H9 (cell line): ENCODE measurements around the gene COX4I2. TPM values are rescaled to one million over a fixed set of nuclear protein-coding genes. Genes with fewer than 3 reads are reported as not detected.

Source experiments
- DNase-seq: peaks from one replicate; pipeline ENCODE4 v3.0.0-alpha.2; 2017
- H2AFZ ChIP-seq: one replicate; pipeline ENCODE4 v1.6.1; 2013; ENCODE audit warnings: mild to moderate bottlenecking, low read length, control low read depth, moderate library complexity
- H2AK5ac ChIP-seq: 2 replicates; pipeline ENCODE4 v1.6.1; 2013; ENCODE audit warnings: low read length, control low read depth, mixed read lengths; ENCODE audit not compliant: insufficient read length
- H2BK120ac ChIP-seq: one replicate; pipeline ENCODE4 v1.6.1; 2013; ENCODE audit warnings: low read depth, mild to moderate bottlenecking, low read length, control low read depth, inconsistent platforms; ENCODE audit not compliant: poor library complexity, severe bottlenecking
- H2BK12ac ChIP-seq: 2 replicates; pipeline ENCODE4 v1.6.1; 2013; ENCODE audit warnings: low read length, control low read depth, mixed read lengths, low read depth; ENCODE audit not compliant: insufficient read length
- H2BK15ac ChIP-seq: 2 replicates; pipeline ENCODE4 v1.6.1; 2013; ENCODE audit warnings: low read depth, low read length, control low read depth
- H2BK20ac ChIP-seq: one replicate; pipeline ENCODE4 v1.6.1; 2013; ENCODE audit warnings: low read depth, mild to moderate bottlenecking, low read length, control low read depth, inconsistent platforms; ENCODE audit not compliant: poor library complexity, severe bottlenecking
- H2BK5ac ChIP-seq: 2 replicates; pipeline ENCODE4 v1.6.1; 2013; ENCODE audit warnings: low read length, control low read depth, mixed read lengths; ENCODE audit not compliant: insufficient read length
- H3K14ac ChIP-seq: 2 replicates; pipeline ENCODE4 v1.6.1; 2013; ENCODE audit warnings: low read length, control low read depth; ENCODE audit not compliant: insufficient read depth
- H3K18ac ChIP-seq: 2 replicates; pipeline ENCODE4 v1.6.1; 2013; ENCODE audit warnings: low read depth, mild to moderate bottlenecking, mixed read lengths, low read length, control low read depth; ENCODE audit not compliant: insufficient read length
- H3K23ac ChIP-seq: 2 replicates; pipeline ENCODE4 v1.6.1; 2013; ENCODE audit warnings: low read length, control low read depth, mixed read lengths, low read depth; ENCODE audit not compliant: insufficient read length
- H3K23me2 ChIP-seq: 2 replicates; pipeline ENCODE4 v1.6.1; 2013; ENCODE audit warnings: low read depth, mild to moderate bottlenecking, mixed read lengths, low read length, control low read depth; ENCODE audit not compliant: insufficient read length, poor library complexity, severe bottlenecking
- H3K27ac ChIP-seq: 2 replicates; pipeline ENCODE4 v1.5.1; 2013; ENCODE audit warnings: low read length, control low read depth, mixed read lengths, low read depth; ENCODE audit not compliant: insufficient read length
- H3K27me3 ChIP-seq: 2 replicates; pipeline ENCODE4 v1.6.1; 2013; ENCODE audit warnings: low read length, control low read depth, inconsistent platforms; ENCODE audit not compliant: insufficient read depth
- H3K4ac ChIP-seq: 2 replicates; pipeline ENCODE4 v1.6.1; 2013; ENCODE audit warnings: low read depth, mild to moderate bottlenecking, control low read depth, inconsistent platforms, low read length, moderate library complexity
- H3K4me1 ChIP-seq: 2 replicates; pipeline ENCODE4 v1.6.1; 2013; ENCODE audit warnings: low read length, control low read depth, inconsistent platforms; ENCODE audit not compliant: insufficient read depth
- H3K4me2 ChIP-seq: 2 replicates; pipeline ENCODE4 v1.6.1; 2013; ENCODE audit warnings: low read length, control low read depth, mixed read lengths; ENCODE audit not compliant: insufficient read length, insufficient read depth
- H3K56ac ChIP-seq: 2 replicates; pipeline ENCODE4 v1.6.1; 2013; ENCODE audit warnings: low read depth, mild to moderate bottlenecking, mixed read lengths, low read length, control low read depth; ENCODE audit not compliant: insufficient read length
- H3K79me1 ChIP-seq: 2 replicates; pipeline ENCODE4 v1.6.1; 2013; ENCODE audit warnings: low read depth, mild to moderate bottlenecking, moderate library complexity, low read length, control low read depth, inconsistent platforms; ENCODE audit not compliant: insufficient read depth, poor library complexity, severe bottlenecking
- H3K79me2 ChIP-seq: 2 replicates; pipeline ENCODE4 v1.6.1; 2013; ENCODE audit warnings: low read length, control low read depth, inconsistent platforms; ENCODE audit not compliant: insufficient read depth
- H3K9ac ChIP-seq: 2 replicates; pipeline ENCODE4 v1.6.1; 2013; ENCODE audit warnings: low read length, control low read depth, mixed read lengths; ENCODE audit not compliant: insufficient read length; ENCODE audit errors: extremely low read depth
- H3K9me3 ChIP-seq: one replicate; pipeline ENCODE4 v1.6.1; 2013; ENCODE audit warnings: low read depth, low read length, inconsistent platforms; ENCODE audit not compliant: control insufficient read depth
- H3T11ph ChIP-seq: one replicate; pipeline ENCODE4 v1.6.1; 2013; ENCODE audit warnings: mild to moderate bottlenecking, low read length, control low read depth, inconsistent platforms
- H4K20me1 ChIP-seq: one replicate; pipeline ENCODE4 v1.6.1; 2013; ENCODE audit not compliant: control insufficient read depth, insufficient read length, insufficient read depth
- H4K5ac ChIP-seq: 2 replicates; pipeline ENCODE4 v1.6.1; 2013; ENCODE audit warnings: low read depth, mild to moderate bottlenecking, mixed read lengths, low read length, control low read depth; ENCODE audit not compliant: insufficient read length
- H4K8ac ChIP-seq: replicated peaks from 2 replicates; pipeline ENCODE4 v1.6.1; 2013; ENCODE audit warnings: low read length, control low read depth, mixed read lengths, low read depth; ENCODE audit not compliant: insufficient read length
- H4K91ac ChIP-seq: 2 replicates; pipeline ENCODE4 v1.6.1; 2013; ENCODE audit warnings: low read depth, mild to moderate bottlenecking, moderate library complexity, mixed read lengths, low read length, control low read depth; ENCODE audit not compliant: insufficient read length
- H3K27ac Mint-ChIP-seq, 3 experiments: 2 replicates in 2 of 3; 3 replicates in 1 of 3; pipeline ENCODE4 v1.8.0; 2020 to 2021; ENCODE audit warnings: mixed read lengths in 3 of 3, mild to moderate bottlenecking in 1 of 3, moderate library complexity in 1 of 3
- H3K27me3 Mint-ChIP-seq: 2 replicates; pipeline ENCODE4 v1.8.0; 2021; ENCODE audit warnings: low read depth, mild to moderate bottlenecking, moderate library complexity, mixed read lengths
- H3K36me3 Mint-ChIP-seq, 3 experiments: 2 replicates in 2 of 3; 3 replicates in 1 of 3; pipeline ENCODE4 v1.8.0; 2020 to 2021; ENCODE audit warnings: low read depth in 3 of 3, mixed read lengths in 3 of 3; ENCODE audit not compliant: insufficient read depth in 1 of 3
- H3K4me1 Mint-ChIP-seq, 2 experiments: 2 replicates each; pipeline ENCODE4 v1.8.0; 2020; ENCODE audit warnings: mixed read lengths in 2 of 2
- H3K4me3 Mint-ChIP-seq, 2 experiments: 2 replicates in 1 of 2; 3 replicates in 1 of 2; pipeline ENCODE4 v1.8.0; 2020 to 2021; ENCODE audit warnings: mild to moderate bottlenecking in 2 of 2, mixed read lengths in 2 of 2, moderate library complexity in 1 of 2
- H3K9me3 Mint-ChIP-seq, 2 experiments: 2 replicates in 1 of 2; 3 replicates in 1 of 2; pipeline ENCODE4 v1.8.0; 2020; ENCODE audit warnings: mild to moderate bottlenecking in 2 of 2, mixed read lengths in 2 of 2, moderate library complexity in 1 of 2
- WGBS: extraction: QIAGEN DNeasy Blood & Tissue Kit; methylation state at CpG from one replicate; pipeline ENCODE4 v1.1.7; 2013; ENCODE audit warnings: missing lambda C conversion rate, low lambda C conversion rate, mixed read lengths; ENCODE audit not compliant: insufficient read length; ENCODE audit errors: extremely low coverage; 5-methylcytosine and 5-hydroxymethylcytosine counted together
- total RNA-seq: library from RNA; stranded (reverse); gene quantifications from 2 replicates; pipeline ENCODE4 v1.2.1, GENCODE V29; 2021
- TF ChIP-seq, protein P1 (sequence below): fragments of 200-600 bp; sonication (generic); conservative IDR thresholded peaks from 3 replicates; pipeline ENCODE4 v1.8.0; 2021; ENCODE audit warnings: antibody characterized with exemption, mild to moderate bottlenecking

Gene COX4I2
- total RNA-seq, 1 experiment from 2014 or later: not detected

DNA sequence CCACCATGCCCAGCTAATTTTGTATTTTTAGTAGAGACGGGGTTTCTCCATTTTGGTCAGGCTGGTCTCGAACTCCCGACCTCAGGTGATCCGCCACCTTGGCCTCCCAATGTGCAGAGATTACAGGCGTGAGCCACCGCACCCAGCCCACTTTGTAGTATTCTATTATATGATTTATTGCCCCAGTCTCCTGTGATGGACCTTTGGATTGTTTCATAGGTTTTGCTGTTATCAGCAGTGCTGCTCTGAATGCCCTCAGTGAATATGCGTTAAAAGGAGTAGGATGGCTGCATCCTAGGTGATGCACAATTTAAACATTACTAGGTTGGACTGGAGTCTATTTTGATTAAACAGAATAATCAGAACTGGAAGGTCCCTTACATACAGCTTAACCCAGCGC is 22.3 kb upstream of the COX4I2 start:
- Histone ChIP-seq H3K23ac (no peak overlapping the region), H3K4me1 (no peaks in the 10 kb centered on the region), H3K14ac (no peak overlapping the region), H3K9ac (no peak overlapping the region), H4K91ac (no peak overlapping the region), H3K27ac (no peak overlapping the region), H3K56ac (no peak overlapping the region), H3K79me1 (no peaks in the 10 kb centered on the region), H3K79me2 (no peaks in the 10 kb centered on the region), H2AK5ac (no peak overlapping the region), H3K27me3 (no peaks in the 10 kb centered on the region), H3K4me2 (no peak overlapping the region), H2BK12ac (no peak overlapping the region), H2BK20ac (no peak overlapping the region), H2BK15ac (no peak overlapping the region), H2AFZ (no peak overlapping the region), H3K4ac (no peak overlapping the region), H3K18ac (no peak overlapping the region), H4K8ac (no peak overlapping the region), H4K5ac (no peak overlapping the region), H3T11ph (no peak overlapping the region), H2BK5ac (no peak overlapping the region), H3K23me2 (no peaks in the 10 kb centered on the region), H4K20me1 (no peaks in the 10 kb centered on the region), H3K9me3 (no peaks in the 10 kb centered on the region), H2BK120ac (no peak overlapping the region)
- peaks cover 21% of the 10 kb centered on the region for H3K27me3 Mint-ChIP-seq
- WGBS: no CpG with 5 or more reads among the region's 8 CpGs
- peaks cover 8 to 13% of the 10 kb centered on the region in 2 experiments for H3K4me1 Mint-ChIP-seq
- H3K9me3 Mint-ChIP-seq: no peaks in the 10 kb centered on the region; a peak in 1 of 5 replicates
- DNase-seq: no peak
- TF ChIP-seq, protein P1, sequence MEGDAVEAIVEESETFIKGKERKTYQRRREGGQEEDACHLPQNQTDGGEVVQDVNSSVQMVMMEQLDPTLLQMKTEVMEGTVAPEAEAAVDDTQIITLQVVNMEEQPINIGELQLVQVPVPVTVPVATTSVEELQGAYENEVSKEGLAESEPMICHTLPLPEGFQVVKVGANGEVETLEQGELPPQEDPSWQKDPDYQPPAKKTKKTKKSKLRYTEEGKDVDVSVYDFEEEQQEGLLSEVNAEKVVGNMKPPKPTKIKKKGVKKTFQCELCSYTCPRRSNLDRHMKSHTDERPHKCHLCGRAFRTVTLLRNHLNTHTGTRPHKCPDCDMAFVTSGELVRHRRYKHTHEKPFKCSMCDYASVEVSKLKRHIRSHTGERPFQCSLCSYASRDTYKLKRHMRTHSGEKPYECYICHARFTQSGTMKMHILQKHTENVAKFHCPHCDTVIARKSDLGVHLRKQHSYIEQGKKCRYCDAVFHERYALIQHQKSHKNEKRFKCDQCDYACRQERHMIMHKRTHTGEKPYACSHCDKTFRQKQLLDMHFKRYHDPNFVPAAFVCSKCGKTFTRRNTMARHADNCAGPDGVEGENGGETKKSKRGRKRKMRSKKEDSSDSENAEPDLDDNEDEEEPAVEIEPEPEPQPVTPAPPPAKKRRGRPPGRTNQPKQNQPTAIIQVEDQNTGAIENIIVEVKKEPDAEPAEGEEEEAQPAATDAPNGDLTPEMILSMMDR: no peak
- H3K27ac Mint-ChIP-seq: no peak overlapping the region
- H3K36me3 Mint-ChIP-seq: no peaks in the 10 kb centered on the region; a peak in 1 of 7 replicates
- H3K4me3 Mint-ChIP-seq: no peak overlapping the region
